Skeletal muscle satellite cell (primary cell): ENCODE results near the gene ATP6V1C2.
"Not testable (repeated sequence)": the region's sequence is repeated elsewhere in the genome, so short reads cannot be mapped to it uniquely, and the experiment has no call there.

Experiments
- H3K27me3 ChIP-seq: 2 replicates; pipeline ENCODE4 v1.7.0; 2013; ENCODE audit warnings: low read length; ENCODE audit not compliant: control insufficient read depth, insufficient read depth
- H3K36me3 ChIP-seq: 2 replicates; pipeline ENCODE4 v1.7.0; 2013; ENCODE audit warnings: mild to moderate bottlenecking, control low read depth, low read length; ENCODE audit not compliant: insufficient read depth
- H3K4me1 ChIP-seq: 2 replicates; pipeline ENCODE4 v1.7.0; 2013; ENCODE audit warnings: low read length; ENCODE audit not compliant: control insufficient read depth, insufficient read depth
- H3K4me2 ChIP-seq: 2 replicates; pipeline ENCODE4 v1.7.0; 2013; ENCODE audit warnings: mild to moderate bottlenecking, low read length
- H3K4me3 ChIP-seq: 2 replicates; pipeline ENCODE4 v1.7.0; 2013; ENCODE audit warnings: low read length
- H3K9ac ChIP-seq: 2 replicates; pipeline ENCODE4 v1.7.0; 2013; ENCODE audit warnings: mild to moderate bottlenecking, low read depth, low read length, moderate library complexity
- H3K9me3 ChIP-seq: replicated peaks from 2 replicates; pipeline ENCODE4 v1.7.0; 2013; ENCODE audit warnings: mild to moderate bottlenecking, control low read depth, low read length

ATP6V1C2 gene

DNA sequence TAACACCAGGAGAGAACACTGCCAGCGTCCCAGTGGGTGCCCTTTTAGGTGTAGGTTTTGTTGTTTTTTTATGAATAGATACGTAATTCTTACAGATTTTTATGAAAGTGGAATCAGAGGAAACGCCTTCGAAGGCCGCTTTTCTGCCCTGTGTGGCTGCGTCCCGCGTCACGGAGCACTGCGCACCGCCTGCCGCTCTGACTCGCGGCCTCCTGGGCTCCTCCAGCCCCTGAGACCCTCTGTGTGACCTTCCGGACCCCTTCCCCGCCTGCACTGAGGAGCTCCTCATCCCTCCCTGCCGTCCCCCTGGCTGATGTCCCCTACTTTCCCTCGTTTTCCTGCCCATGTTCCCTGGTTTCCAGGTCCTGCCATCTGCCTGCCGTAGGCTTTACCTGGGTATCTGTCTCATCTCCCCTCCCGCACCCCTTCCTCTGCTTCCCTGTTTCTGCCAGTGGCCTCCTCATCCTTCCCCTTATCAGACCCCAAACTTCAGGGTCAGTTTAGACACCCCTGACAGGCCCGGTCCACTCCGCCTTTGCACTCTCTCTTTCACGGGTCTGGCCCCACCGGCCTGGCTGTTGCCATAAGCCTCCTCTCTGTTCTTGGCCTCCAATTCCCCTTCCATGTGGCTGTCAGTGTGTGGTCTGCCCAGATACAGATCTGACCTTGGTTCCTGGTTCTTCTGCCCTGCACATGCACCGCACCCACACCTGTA lies 58.5 kb downstream of the ATP6V1C2 start:
- Histone ChIP-seq H3K9ac (no peak overlapping the region), H3K9me3 (no peaks in the 10 kb centered on the region), H3K4me1 (peaks cover 6% of the 10 kb centered on the region), H3K36me3 (peaks cover 57% of the 10 kb centered on the region), H3K4me3 (no peak overlapping the region), H3K4me2 (no peak overlapping the region), H3K27me3 (no peaks in the 10 kb centered on the region)

DNA sequence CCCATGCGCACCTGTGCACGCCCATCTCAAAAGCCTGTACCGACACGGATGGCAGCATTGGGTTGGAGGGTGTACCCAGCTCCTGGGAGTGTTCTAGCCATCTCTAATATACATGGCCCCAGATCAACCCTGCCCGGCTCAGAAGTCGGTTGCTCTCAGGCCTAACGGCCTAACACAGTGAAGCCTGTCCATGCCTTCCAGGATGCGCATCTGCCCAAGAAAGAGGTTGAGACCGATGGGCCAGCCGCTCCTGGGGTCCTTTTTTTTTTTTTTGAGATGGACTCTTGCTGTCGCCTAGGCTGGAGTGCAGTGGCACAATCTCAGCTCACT lies 59.0 kb downstream of the ATP6V1C2 start:
- H3K9me3 ChIP-seq = no peaks in the 10 kb centered on the region
- H3K27me3 ChIP-seq = no peaks in the 10 kb centered on the region
- H3K9ac ChIP-seq = no peak overlapping the region
- no peak overlapping the region for H3K4me2 ChIP-seq
- H3K4me1 ChIP-seq = peaks cover 6% of the 10 kb centered on the region
- peaks cover 62% of the 10 kb centered on the region for H3K36me3 ChIP-seq
- H3K4me3 ChIP-seq = no peak overlapping the region

DNA sequence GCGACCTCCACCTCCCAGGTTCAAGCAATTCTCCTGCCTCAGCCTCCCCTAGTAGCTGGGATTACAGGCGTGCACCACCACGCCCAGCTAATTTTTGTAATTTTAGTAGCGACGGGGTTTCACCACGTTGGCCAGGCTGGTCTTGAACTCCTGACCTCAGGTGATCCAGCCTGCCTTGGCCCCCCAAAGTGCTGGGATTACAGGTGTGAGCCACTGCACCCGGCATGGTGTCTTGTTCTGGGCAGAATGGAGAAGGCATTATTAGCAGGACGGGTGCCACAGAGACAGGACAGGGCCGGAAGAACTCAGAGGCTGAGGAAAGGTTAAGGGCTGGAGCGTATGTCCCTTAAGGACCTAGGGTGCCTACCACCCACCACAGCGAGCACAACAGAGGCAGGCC lies 59.4 kb downstream of the ATP6V1C2 start:
- not testable (repeated sequence) for H3K9ac ChIP-seq, H3K4me3 ChIP-seq, H3K27me3 ChIP-seq, H3K4me1 ChIP-seq, H3K4me2 ChIP-seq, H3K9me3 ChIP-seq
- H3K36me3 ChIP-seq = peaks cover 65% of the 10 kb centered on the region

DNA sequence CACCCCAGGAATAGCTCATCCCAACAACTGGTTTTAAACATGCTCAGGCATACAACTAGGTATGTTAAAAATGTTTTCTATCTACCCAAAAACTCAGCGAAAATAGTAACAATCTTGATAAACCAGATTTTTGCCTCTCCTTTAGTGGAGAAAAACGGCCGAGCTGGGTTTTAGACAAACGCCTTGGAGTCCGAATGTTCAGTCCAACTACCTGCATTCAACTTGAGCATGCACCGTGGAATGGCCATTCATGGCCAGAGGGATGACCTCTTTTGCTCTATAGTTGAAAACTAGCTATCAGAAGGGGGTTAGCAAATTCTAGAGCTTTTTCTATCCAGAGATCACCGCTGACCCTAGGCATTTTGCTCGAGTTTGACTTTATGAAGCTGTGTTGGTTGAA lies 60.3 kb downstream of the ATP6V1C2 start:
- peaks cover 6% of the 10 kb centered on the region for H3K4me1 ChIP-seq
- no peaks in the 10 kb centered on the region for H3K9me3 ChIP-seq
- H3K4me3 ChIP-seq = no peak overlapping the region
- no peak overlapping the region for H3K9ac ChIP-seq
- no peak overlapping the region for H3K4me2 ChIP-seq
- no peaks in the 10 kb centered on the region for H3K27me3 ChIP-seq
- H3K36me3 ChIP-seq = peaks cover 72% of the 10 kb centered on the region

DNA sequence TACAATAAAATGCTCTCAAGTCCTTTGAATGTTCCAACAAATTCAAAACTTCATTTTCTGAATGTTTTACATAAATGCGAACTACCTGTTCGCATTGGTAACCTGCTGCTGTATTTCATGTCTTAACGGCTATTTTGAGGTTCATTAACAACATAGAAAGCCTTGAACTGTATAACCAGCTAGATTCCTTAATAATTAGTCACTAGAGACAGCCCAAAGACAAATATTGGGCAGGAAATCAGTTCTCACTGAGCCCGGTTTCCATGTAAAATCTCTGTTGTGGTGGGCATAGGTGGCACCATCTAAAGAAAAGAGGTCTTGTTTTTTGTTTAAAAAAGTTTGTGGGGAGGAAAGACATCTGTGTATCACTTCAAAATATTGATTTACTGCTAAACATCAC lies 62.0 kb downstream of the ATP6V1C2 start:
- Histone ChIP-seq H3K9ac (no peak overlapping the region), H3K27me3 (no peaks in the 10 kb centered on the region)

DNA sequence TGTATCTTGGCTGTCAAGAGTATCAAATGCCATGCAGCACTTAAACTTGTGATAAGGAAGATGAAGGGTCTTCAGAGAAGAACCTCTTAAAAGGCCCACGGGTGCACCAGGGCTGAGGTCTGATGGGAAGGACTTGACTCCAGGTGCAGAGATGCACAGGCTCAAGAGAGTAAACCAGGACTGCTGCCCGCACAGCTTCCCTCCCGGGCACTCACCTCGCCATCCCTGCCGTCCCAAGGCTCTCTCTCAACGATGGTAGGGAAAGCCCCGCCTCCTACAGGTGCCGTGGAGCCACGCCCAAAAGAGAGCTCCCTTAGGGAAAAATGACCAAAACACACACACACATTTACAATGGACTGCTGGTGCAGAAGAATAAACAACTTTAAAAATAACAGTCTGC lies 63.3 kb downstream of the ATP6V1C2 start:
- Histone ChIP-seq H3K4me2 (no peak overlapping the region), H3K4me3 (no peak overlapping the region), H3K9ac (no peak overlapping the region), H3K27me3 (no peaks in the 10 kb centered on the region), H3K9me3 (no peaks in the 10 kb centered on the region), H3K36me3 (peaks cover 85% of the 10 kb centered on the region), H3K4me1 (peaks cover 6% of the 10 kb centered on the region)

More for the DNA sequence above, 62.0 kb downstream of the ATP6V1C2 start:
- H3K36me3 ChIP-seq = peaks cover 80% of the 10 kb centered on the region
- peaks cover 6% of the 10 kb centered on the region for H3K4me1 ChIP-seq
- no peak overlapping the region for H3K4me2 ChIP-seq
- H3K9me3 ChIP-seq = no peaks in the 10 kb centered on the region
- H3K4me3 ChIP-seq = no peak overlapping the region

DNA sequence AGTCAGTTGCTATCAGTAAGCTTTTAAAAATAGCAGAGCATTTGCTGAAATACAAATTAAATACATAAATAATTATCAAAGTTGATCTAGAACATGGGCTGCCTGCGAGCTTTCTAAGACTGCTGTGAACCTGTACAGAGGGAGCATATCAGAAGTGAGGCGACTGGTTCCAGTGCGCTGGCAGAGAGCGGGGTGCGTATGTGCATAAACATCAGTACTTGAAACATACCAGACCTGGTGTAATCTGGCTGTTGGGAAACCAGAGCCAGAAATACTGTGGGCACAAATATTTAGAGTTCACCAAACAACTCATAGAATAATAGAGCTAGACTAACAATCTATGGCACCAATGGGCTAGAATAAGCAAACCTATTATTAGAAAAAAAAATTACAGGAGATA lies 63.8 kb downstream of the ATP6V1C2 start:
- Histone ChIP-seq H3K4me1 (peaks cover 6% of the 10 kb centered on the region), H3K4me2 (no peak overlapping the region)

DNA sequence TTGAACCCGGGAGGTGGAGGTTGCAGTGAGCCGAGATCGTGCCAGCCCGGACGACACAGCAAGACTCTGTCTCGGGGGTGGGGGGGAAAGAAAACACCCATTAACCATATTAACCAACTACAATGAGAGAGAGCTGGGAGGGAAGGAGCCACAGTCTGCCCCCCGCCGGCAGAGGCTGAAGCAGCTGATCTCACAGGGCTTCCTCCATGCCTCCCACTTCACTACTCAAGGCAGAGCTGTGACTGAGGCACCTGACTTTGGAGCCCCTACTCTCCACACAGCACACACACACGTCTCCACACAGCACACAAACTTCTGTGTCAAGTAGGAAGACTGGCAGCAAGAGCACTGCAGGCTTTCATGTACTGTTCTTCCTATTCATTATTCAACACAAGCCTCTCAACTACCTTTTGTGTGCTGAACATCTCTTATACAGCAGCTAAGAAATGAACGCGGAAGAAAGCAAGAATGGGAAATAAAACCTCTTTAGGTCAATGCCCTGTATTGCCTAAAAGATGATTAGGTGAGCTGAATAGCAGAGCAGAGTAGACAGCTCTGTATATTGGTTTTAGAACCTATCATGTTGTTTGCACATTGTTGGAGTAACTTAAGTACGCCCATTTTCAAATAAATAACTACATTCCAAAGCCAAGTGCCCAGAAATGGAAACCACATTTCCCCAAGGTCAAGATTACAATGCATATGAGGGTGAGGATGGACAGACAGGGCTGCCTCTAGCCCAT lies 65.0 kb downstream of the ATP6V1C2 start:
- Histone ChIP-seq H3K4me1 (peaks cover 6% of the 10 kb centered on the region), H3K4me2 (no peak overlapping the region), H3K9ac (no peak overlapping the region), H3K36me3 (peaks cover 88% of the 10 kb centered on the region), H3K9me3 (no peaks in the 10 kb centered on the region), H3K27me3 (no peaks in the 10 kb centered on the region), H3K4me3 (no peak overlapping the region)

More for the DNA sequence above, 63.8 kb downstream of the ATP6V1C2 start:
- Histone ChIP-seq H3K27me3 (no peaks in the 10 kb centered on the region), H3K9ac (no peak overlapping the region), H3K9me3 (no peaks in the 10 kb centered on the region), H3K36me3 (peaks cover 84% of the 10 kb centered on the region), H3K4me3 (no peak overlapping the region)

DNA sequence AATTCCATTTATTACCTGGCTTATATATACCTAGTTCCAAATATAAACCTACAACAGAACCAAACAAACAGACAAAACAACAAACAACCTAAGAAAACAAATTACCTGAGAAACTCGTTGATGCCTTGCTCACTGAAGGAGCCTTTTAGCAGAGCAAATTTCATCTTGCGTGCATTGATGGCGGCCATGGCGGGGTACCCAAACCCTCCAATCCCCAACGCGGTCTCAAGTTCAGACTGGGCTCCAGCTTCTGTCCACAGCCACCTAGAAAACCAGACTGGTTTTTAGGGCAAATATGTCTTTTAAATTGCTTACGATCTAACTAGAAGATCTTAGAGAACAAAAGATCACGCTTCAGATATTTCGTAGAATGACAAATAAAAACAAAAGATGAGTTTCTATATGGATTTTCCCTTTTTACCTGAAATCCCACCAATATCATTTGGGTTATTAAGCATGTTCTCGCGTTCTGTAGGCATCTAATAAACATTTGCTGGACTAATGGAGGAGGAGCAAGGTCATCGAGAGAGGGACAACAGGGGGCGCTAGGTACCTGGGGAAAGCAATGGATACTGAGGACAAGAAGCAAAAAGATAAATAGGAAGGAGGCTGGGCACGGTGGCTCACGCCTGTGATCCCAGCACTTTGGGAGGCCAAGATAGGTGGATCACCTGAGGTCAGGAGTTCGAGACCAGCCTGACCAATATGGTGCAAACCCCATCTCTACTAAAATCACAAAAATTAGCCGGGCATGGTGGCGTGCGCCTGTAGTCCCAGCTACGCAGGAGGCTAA lies 65.9 kb downstream of the ATP6V1C2 start:
- H3K27me3 ChIP-seq = no peaks in the 10 kb centered on the region
- peaks cover 88% of the 10 kb centered on the region for H3K36me3 ChIP-seq
- H3K9ac ChIP-seq = no peak overlapping the region
- no peak overlapping the region for H3K4me2 ChIP-seq
- no peaks in the 10 kb centered on the region for H3K9me3 ChIP-seq
- peaks cover 6% of the 10 kb centered on the region for H3K4me1 ChIP-seq
- H3K4me3 ChIP-seq = no peak overlapping the region

DNA sequence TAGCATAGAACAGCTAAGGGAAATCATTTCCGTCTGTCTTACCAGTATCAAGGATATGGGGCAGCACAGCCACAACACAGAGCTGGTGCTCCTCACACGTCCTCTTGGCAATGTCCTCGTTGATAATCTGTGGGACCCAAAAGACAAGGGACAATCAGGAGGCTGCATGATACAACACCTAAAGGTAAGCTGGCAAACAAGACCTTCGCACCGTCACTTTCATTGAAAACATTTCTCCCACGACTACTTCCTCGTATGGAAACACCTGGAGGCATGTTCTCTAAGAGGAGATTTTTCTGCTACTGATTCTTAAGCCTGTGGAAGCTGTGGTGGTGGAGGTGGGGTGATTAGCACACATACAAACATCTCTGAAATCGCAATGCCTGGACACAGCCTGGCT lies 67.4 kb downstream of the ATP6V1C2 start:
- peaks cover 85% of the 10 kb centered on the region for H3K36me3 ChIP-seq

DNA sequence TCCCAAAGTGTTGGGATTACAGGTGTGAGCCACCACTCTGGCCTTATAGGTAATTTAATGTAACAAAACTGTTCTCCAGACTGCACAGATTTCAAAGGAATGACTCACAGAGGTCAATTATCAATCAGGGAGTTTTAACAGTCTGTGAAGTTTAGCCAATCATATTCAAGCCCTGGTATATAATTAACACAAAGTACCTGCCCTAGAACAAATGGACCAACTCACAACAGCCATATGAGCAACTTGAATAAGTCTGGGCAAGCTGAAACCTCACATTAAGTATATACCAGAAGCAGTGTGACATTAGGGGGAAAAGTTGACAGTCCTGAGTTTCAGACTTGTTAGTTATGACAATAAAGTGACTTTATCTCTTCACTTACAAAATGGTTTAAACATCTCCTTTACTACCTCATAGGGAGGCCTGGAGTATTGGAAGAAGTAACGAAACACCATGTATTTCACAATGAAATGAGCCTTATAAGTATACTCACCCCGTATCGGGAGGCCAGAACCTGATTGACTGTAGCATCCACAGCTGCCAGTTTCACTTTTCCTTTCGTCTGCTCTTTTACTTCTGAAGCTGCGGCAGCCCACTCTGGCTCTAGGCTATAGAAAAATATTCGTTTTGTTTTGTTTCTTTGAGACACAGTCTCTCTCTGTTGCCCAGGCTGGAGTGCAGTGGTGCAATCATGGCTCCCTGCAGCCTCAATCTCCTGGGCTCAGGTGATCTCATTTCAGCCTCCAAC lies 69.0 kb downstream of the ATP6V1C2 start:
- H3K9ac ChIP-seq = no peak overlapping the region

More for the DNA sequence above, 67.4 kb downstream of the ATP6V1C2 start:
- H3K9ac ChIP-seq = no peak overlapping the region
- no peaks in the 10 kb centered on the region for H3K9me3 ChIP-seq
- no peak overlapping the region for H3K4me2 ChIP-seq
- no peak overlapping the region for H3K4me3 ChIP-seq
- no peaks in the 10 kb centered on the region for H3K4me1 ChIP-seq
- H3K27me3 ChIP-seq = no peaks in the 10 kb centered on the region

More for the DNA sequence above, 69.0 kb downstream of the ATP6V1C2 start:
- Histone ChIP-seq H3K4me2 (no peak overlapping the region), H3K4me1 (no peaks in the 10 kb centered on the region), H3K4me3 (no peak overlapping the region), H3K27me3 (no peaks in the 10 kb centered on the region), H3K9me3 (no peaks in the 10 kb centered on the region), H3K36me3 (peaks cover 76% of the 10 kb centered on the region)
